ENCODE data around the gene SUPT20HL2.

GRCh38 chrX:24268786-24269185, 45.1 kb downstream of the SUPT20HL2 start:
- no peak for TF ChIP-seq POLR2A (IDR thresholded peaks at IDR 0.05)
- TF ChIP-seq CTCF (IDR thresholded peaks at IDR 0.05): no peak
